ENCODE results near the gene SNCAIP. TPM values are rescaled to one million over a fixed set of nuclear protein-coding genes. Genes with fewer than 3 reads are reported as not detected.

The SNCAIP gene
- total RNA-seq, 1 donor from 2014 or later: 1.3 TPM

GRCh38 chr5:122312591-122313406 lies 762 bp downstream of the SNCAIP start:
- intact Hi-C loops (cut with DNase I): no loop called here
- no peak for DNase-seq (ENCODE audit: low spot score)

- intact Hi-C loops (cut with DNase I): no loop called here
Observed at GRCh38 chr5:122314036-122314435, 2.0 kb downstream of the SNCAIP start.

GRCh38 chr5:122315521-122315920 lies 3.5 kb downstream of the SNCAIP start:
- no peak for DNase-seq (ENCODE audit: low spot score)
- intact Hi-C loops (cut with DNase I): no loop called here

More at GRCh38 chr5:122314036-122314435, 2.0 kb downstream of the SNCAIP start:
- no peak for DNase-seq (ENCODE audit: low spot score)

GRCh38 chr5:122316656-122317055 lies 4.6 kb downstream of the SNCAIP start:
- intact Hi-C loops (cut with DNase I): no loop called here

GRCh38 chr5:122319897-122320296 lies 7.9 kb downstream of the SNCAIP start:
- no peak for DNase-seq (ENCODE audit: low spot score)
- intact Hi-C loops (cut with DNase I): no loop called here

More at GRCh38 chr5:122316656-122317055, 4.6 kb downstream of the SNCAIP start:
- no peak for DNase-seq (ENCODE audit: low spot score)

GRCh38 chr5:122321921-122322320 lies 9.9 kb downstream of the SNCAIP start:
- no peak for DNase-seq (ENCODE audit: low spot score)
- intact Hi-C loops (cut with DNase I): no loop called here

GRCh38 chr5:122322801-122323548 lies 10.9 kb downstream of the SNCAIP start:
- intact Hi-C loops (cut with DNase I): no loop called here
- no peak for DNase-seq (ENCODE audit: low spot score)

GRCh38 chr5:122323738-122324137 lies 11.7 kb downstream of the SNCAIP start:
- intact Hi-C loops (cut with DNase I): no loop called here
- DNase-seq (ENCODE audit: low spot score): no peak

GRCh38 chr5:122327110-122327509 lies 15.1 kb downstream of the SNCAIP start:
- intact Hi-C loops (cut with DNase I): no loop called here
- no peak for DNase-seq (ENCODE audit: low spot score)

GRCh38 chr5:122330881-122331280 lies 18.8 kb downstream of the SNCAIP start:
- intact Hi-C loops (cut with DNase I): no loop called here
- DNase-seq (ENCODE audit: low spot score): no peak

GRCh38 chr5:122332599-122333555 lies 20.8 kb downstream of the SNCAIP start:
- no peak for DNase-seq (ENCODE audit: low spot score)
- intact Hi-C loops (cut with DNase I): no loop called here

- intact Hi-C loops (cut with DNase I): no loop called here
- no peak for DNase-seq (ENCODE audit: low spot score)
Observed at GRCh38 chr5:122333564-122333963, 21.5 kb downstream of the SNCAIP start.

GRCh38 chr5:122339591-122339990 lies 27.6 kb downstream of the SNCAIP start:
- intact Hi-C loops (cut with DNase I): no loop called here

GRCh38 chr5:122341087-122341486 lies 29.1 kb downstream of the SNCAIP start:
- intact Hi-C loops (cut with DNase I): no loop called here
- no peak for DNase-seq (ENCODE audit: low spot score)

More at GRCh38 chr5:122339591-122339990, 27.6 kb downstream of the SNCAIP start:
- no peak for DNase-seq (ENCODE audit: low spot score)

GRCh38 chr5:122342256-122342655 lies 30.2 kb downstream of the SNCAIP start:
- intact Hi-C loops (cut with DNase I): no loop called here
- DNase-seq (ENCODE audit: low spot score): no peak

GRCh38 chr5:122346897-122347581 lies 35.0 kb downstream of the SNCAIP start:
- DNase-seq (ENCODE audit: low spot score): no peak
- intact Hi-C loops (cut with DNase I): no loop called here

GRCh38 chr5:122350496-122350895 lies 38.5 kb downstream of the SNCAIP start:
- intact Hi-C loops (cut with DNase I): no loop called here
- DNase-seq (ENCODE audit: low spot score): no peak

GRCh38 chr5:122351416-122352157 lies 39.5 kb downstream of the SNCAIP start:
- intact Hi-C loops (cut with DNase I): no loop called here
- no peak for DNase-seq (ENCODE audit: low spot score)

Measured in cardiac septum (tissue), 1 donor.